Fibroblast of pulmonary artery (primary cell): Measurements from ENCODE around the gene CCDC192.
"Not testable (repeated sequence)": the region's sequence is repeated elsewhere in the genome, so short reads cannot be mapped to it uniquely, and the experiment has no call there.

Experiments
- DNase-seq: peaks from one replicate; pipeline ENCODE4 v3.0.0-alpha.2; 2010; ENCODE audit warnings: low read depth
- H3K4me3 ChIP-seq: replicated peaks from 2 replicates; pipeline ENCODE4 v1.5.1; 2011; ENCODE audit warnings: low read depth, mild to moderate bottlenecking, control low read depth, low read length, moderate library complexity
- CTCF ChIP-seq: IDR thresholded peaks from 2 replicates; pipeline ENCODE4 v1.5.1; 2011; ENCODE audit warnings: mild to moderate bottlenecking, control low read depth, low read length, inconsistent platforms; ENCODE audit errors: missing control alignments

Gene CCDC192

GRCh38 chr5:127774221-127774620 lies 71.0 kb downstream of the CCDC192 start:
- TF ChIP-seq CTCF, result no peak
- no peak overlapping the region for H3K4me3 ChIP-seq
- DNase-seq, result no peak

GRCh38 chr5:127776477-127776876 lies 73.3 kb downstream of the CCDC192 start:
- no peak for TF ChIP-seq CTCF
- DNase-seq, result no peak
- H3K4me3 ChIP-seq, result no peak overlapping the region

GRCh38 chr5:127777957-127778356 lies 74.8 kb downstream of the CCDC192 start:
- TF ChIP-seq CTCF, result no peak
- no peak overlapping the region for H3K4me3 ChIP-seq
- no peak for DNase-seq

GRCh38 chr5:127782450-127782849 lies 79.3 kb downstream of the CCDC192 start:
- not testable (repeated sequence) for DNase-seq, H3K4me3 ChIP-seq

GRCh38 chr5:127785098-127785927 lies 82.1 kb downstream of the CCDC192 start:
- H3K4me3 ChIP-seq, result no peak overlapping the region
- DNase-seq, result peak; percentile 86

GRCh38 chr5:127791439-127791838 lies 88.2 kb downstream of the CCDC192 start:
- H3K4me3 ChIP-seq, result no peak overlapping the region
- TF ChIP-seq CTCF, result no peak
- no peak for DNase-seq

More at GRCh38 chr5:127785098-127785927, 82.1 kb downstream of the CCDC192 start:
- TF ChIP-seq CTCF, result no peak

GRCh38 chr5:127791908-127792307 lies 88.7 kb downstream of the CCDC192 start:
- not testable (repeated sequence) for H3K4me3 ChIP-seq, DNase-seq

GRCh38 chr5:127793052-127793451 lies 89.9 kb downstream of the CCDC192 start:
- no peak for TF ChIP-seq CTCF
- no peak overlapping the region for H3K4me3 ChIP-seq
- no peak for DNase-seq
